Measurements from ENCODE around the gene GALNT18. TPM values are rescaled to one million over a fixed set of nuclear protein-coding genes. Genes with fewer than 3 reads are reported as not detected.

The GALNT18 gene
- total RNA-seq, 3 donors from 2014 or later (not counting 1 experiment from before 2014, with no cell fraction given), result 0.18 to 0.42 (median 0.38) TPM

GRCh38 chr11:11348303-11348702 lies 273.5 kb downstream of the GALNT18 start:
- H3K4me1 Mint-ChIP-seq, result no peaks in the 10 kb centered on the region
- ATAC-seq (no peak), DNase-seq (no peak)
- WGBS (ENCODE audit: insufficient coverage), result 85% methylated on average over 5 of the region's 5 CpGs
- intact Hi-C loops (cut with micrococcal nuclease), result no loop called here
- H3K9me3 Mint-ChIP-seq, result no peaks in the 10 kb centered on the region
- Histone ChIP-seq H3K27ac (ENCODE audit: low read length) (no peak overlapping the region), H3K27me3 (ENCODE audit: control insufficient read depth, insufficient read depth, low read length) (no peaks in the 10 kb centered on the region), H3K4me1 (ENCODE audit: control insufficient read depth, insufficient read depth, low read length) (no peaks in the 10 kb centered on the region), H3K4me3 (ENCODE audit: low read length) (no peak overlapping the region), H3K36me3 (ENCODE audit: control insufficient read depth, insufficient read depth, low read length) (no peaks in the 10 kb centered on the region), H3K9me3 (ENCODE audit: control insufficient read depth, insufficient read depth, low read length) (no peaks in the 10 kb centered on the region)
- peaks cover 10 to 11% of the 10 kb centered on the region in 2 donors for H3K27me3 Mint-ChIP-seq (ENCODE audit: low read depth in 2 of 2)
- H3K36me3 Mint-ChIP-seq, result no peaks in the 10 kb centered on the region
- no peak for TF ChIP-seq CTCF (IDR thresholded peaks at IDR 0.05)
- H3K4me3 Mint-ChIP-seq, result no peak overlapping the region
- H3K27ac Mint-ChIP-seq, result no peak overlapping the region

GRCh38 chr11:11347592-11347991 lies 274.2 kb downstream of the GALNT18 start:
- no peaks in the 10 kb centered on the region for H3K9me3 ChIP-seq (ENCODE audit: control insufficient read depth, insufficient read depth, low read length)
- no peaks in the 10 kb centered on the region for H3K4me1 Mint-ChIP-seq
- no peaks in the 10 kb centered on the region for H3K36me3 Mint-ChIP-seq
- no peaks in the 10 kb centered on the region for H3K36me3 ChIP-seq (ENCODE audit: control insufficient read depth, insufficient read depth, low read length)
- ATAC-seq, result no peak
- peaks cover 10 to 11% of the 10 kb centered on the region in 2 donors for H3K27me3 Mint-ChIP-seq (ENCODE audit: low read depth in 2 of 2)
- intact Hi-C loops (cut with micrococcal nuclease), result no loop called here
- H3K4me1 ChIP-seq (ENCODE audit: control insufficient read depth, insufficient read depth, low read length), result no peaks in the 10 kb centered on the region
- no peak overlapping the region for H3K27ac Mint-ChIP-seq
- no peak for TF ChIP-seq CTCF (IDR thresholded peaks at IDR 0.05)
- H3K4me3 Mint-ChIP-seq, result no peak overlapping the region
- no peak overlapping the region for H3K27ac ChIP-seq (ENCODE audit: low read length)
- DNase-seq, result no peak
- no peaks in the 10 kb centered on the region for H3K9me3 Mint-ChIP-seq
- no peak overlapping the region for H3K4me3 ChIP-seq (ENCODE audit: low read length)
- H3K27me3 ChIP-seq (ENCODE audit: control insufficient read depth, insufficient read depth, low read length), result no peaks in the 10 kb centered on the region
- 85% methylated on average over 7 of the region's 7 CpGs for WGBS (ENCODE audit: insufficient coverage)

DNA sequence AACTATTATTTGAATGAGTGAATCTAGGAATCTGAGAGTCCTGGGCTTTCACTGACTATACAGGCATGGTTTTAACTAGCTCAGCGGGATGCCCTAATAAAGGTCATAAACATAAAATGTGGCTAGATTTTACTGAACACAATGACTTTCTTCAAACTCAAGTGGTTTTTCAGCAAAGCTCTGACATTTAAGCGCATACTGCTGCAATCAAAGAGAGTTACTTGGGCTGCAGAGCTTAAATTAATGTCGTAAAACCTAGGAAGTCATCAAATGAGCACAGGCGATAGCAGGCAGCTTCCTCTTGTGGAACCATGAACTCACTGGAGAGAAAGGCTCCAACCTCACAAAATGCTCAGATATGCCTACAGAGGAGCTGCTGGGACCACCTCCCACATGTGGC lies 275.5 kb downstream of the GALNT18 start:
- H3K36me3 ChIP-seq (ENCODE audit: control insufficient read depth, insufficient read depth, low read length), result no peaks in the 10 kb centered on the region
- H3K4me3 ChIP-seq (ENCODE audit: low read length), result no peak overlapping the region
- Mint-ChIP-seq H3K4me3 (no peak overlapping the region), H3K36me3 (no peaks in the 10 kb centered on the region), H3K9me3 (no peaks in the 10 kb centered on the region), H3K27me3 (ENCODE audit: low read depth in 2 of 2) (peaks cover 10 to 11% of the 10 kb centered on the region in 2 donors), H3K4me1 (no peaks in the 10 kb centered on the region), H3K27ac (no peak overlapping the region)
- no peak for ATAC-seq
- H3K4me1 ChIP-seq (ENCODE audit: control insufficient read depth, insufficient read depth, low read length), result no peaks in the 10 kb centered on the region
- H3K27ac ChIP-seq (ENCODE audit: low read length), result no peak overlapping the region
- no peaks in the 10 kb centered on the region for H3K9me3 ChIP-seq (ENCODE audit: control insufficient read depth, insufficient read depth, low read length)
- WGBS (ENCODE audit: insufficient coverage), result 66% methylated on average over 4 of the region's 4 CpGs
- intact Hi-C loops (cut with micrococcal nuclease), result no loop called here
- H3K27me3 ChIP-seq (ENCODE audit: control insufficient read depth, insufficient read depth, low read length), result no peaks in the 10 kb centered on the region
- no peak for DNase-seq
- no peak for TF ChIP-seq CTCF (IDR thresholded peaks at IDR 0.05)

DNA sequence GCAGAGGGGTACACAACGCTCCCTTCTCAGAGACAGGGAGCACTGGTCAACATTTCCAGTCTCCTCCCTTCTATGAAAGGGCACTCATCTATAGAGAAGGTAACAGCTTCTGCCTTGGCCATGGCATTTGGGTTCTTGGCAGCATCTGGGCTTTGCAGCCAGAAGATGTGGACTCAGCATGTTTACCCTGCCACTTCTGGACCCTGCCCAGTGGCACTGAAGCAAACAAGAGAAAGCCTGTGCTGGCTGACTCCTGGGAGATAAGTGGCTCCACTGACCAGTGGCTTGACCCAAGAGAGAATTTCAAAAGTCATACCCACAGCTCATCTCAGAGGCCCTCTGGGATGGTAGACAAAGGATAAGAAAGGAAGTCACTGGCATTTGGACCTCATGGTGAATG lies 276.7 kb downstream of the GALNT18 start:
- no peaks in the 10 kb centered on the region for H3K36me3 Mint-ChIP-seq
- H3K9me3 Mint-ChIP-seq, result no peaks in the 10 kb centered on the region
- H3K27ac Mint-ChIP-seq, result no peak overlapping the region
- H3K27ac ChIP-seq (ENCODE audit: low read length), result no peak overlapping the region
- H3K27me3 Mint-ChIP-seq (ENCODE audit: low read depth in 2 of 2), result peaks cover 8 to 14% of the 10 kb centered on the region in 2 donors
- no peaks in the 10 kb centered on the region for H3K9me3 ChIP-seq (ENCODE audit: control insufficient read depth, insufficient read depth, low read length)
- no peak for DNase-seq
- H3K4me3 Mint-ChIP-seq, result no peak overlapping the region
- no peak for TF ChIP-seq CTCF (IDR thresholded peaks at IDR 0.05)
- H3K27me3 ChIP-seq (ENCODE audit: control insufficient read depth, insufficient read depth, low read length), result no peaks in the 10 kb centered on the region
- H3K4me1 ChIP-seq (ENCODE audit: control insufficient read depth, insufficient read depth, low read length), result no peaks in the 10 kb centered on the region
- intact Hi-C loops (cut with micrococcal nuclease), result no loop called here
- no peaks in the 10 kb centered on the region for H3K36me3 ChIP-seq (ENCODE audit: control insufficient read depth, insufficient read depth, low read length)
- no peak overlapping the region for H3K4me3 ChIP-seq (ENCODE audit: low read length)
- H3K4me1 Mint-ChIP-seq, result no peaks in the 10 kb centered on the region
- WGBS (ENCODE audit: insufficient coverage), result 84% methylated on average over 1 of the region's 1 CpG
- no peak for ATAC-seq

Measured in natural killer cell (primary cell).